ENCODE data around the gene MIEF1.

Gene MIEF1

GRCh38 chr22:39502109-39502788 lies at the start of gene MIEF1:
MIEF1 (plus strand) TSS chr22:39502290; CDS start chr22:39511295, 9,005 bp downstream.
- DNase-seq (ENCODE audit: low read depth): peak; percentile 95
- peak within 1 kb of the TSS; percentile 89 for H3K4me3 ChIP-seq (ENCODE audit: low read length)
- TF ChIP-seq, protein P1, sequence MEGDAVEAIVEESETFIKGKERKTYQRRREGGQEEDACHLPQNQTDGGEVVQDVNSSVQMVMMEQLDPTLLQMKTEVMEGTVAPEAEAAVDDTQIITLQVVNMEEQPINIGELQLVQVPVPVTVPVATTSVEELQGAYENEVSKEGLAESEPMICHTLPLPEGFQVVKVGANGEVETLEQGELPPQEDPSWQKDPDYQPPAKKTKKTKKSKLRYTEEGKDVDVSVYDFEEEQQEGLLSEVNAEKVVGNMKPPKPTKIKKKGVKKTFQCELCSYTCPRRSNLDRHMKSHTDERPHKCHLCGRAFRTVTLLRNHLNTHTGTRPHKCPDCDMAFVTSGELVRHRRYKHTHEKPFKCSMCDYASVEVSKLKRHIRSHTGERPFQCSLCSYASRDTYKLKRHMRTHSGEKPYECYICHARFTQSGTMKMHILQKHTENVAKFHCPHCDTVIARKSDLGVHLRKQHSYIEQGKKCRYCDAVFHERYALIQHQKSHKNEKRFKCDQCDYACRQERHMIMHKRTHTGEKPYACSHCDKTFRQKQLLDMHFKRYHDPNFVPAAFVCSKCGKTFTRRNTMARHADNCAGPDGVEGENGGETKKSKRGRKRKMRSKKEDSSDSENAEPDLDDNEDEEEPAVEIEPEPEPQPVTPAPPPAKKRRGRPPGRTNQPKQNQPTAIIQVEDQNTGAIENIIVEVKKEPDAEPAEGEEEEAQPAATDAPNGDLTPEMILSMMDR (IDR thresholded peaks at IDR 0.05; ENCODE audit: insufficient read depth, low read depth, low read length, missing control alignments): no peak

- DNase-seq (ENCODE audit: low read depth): no peak
- TF ChIP-seq, protein P1 (IDR thresholded peaks at IDR 0.05; ENCODE audit: insufficient read depth, low read depth, low read length, missing control alignments): no peak
- H3K4me3 ChIP-seq (ENCODE audit: low read length): no peak overlapping the region
These were observed 49.4 kb upstream of the MIEF1 start for GRCh38 chr22:39452740-39453040.

- H3K4me3 ChIP-seq (ENCODE audit: low read length): no peak overlapping the region
- TF ChIP-seq, protein P1 (IDR thresholded peaks at IDR 0.05; ENCODE audit: insufficient read depth, low read depth, low read length, missing control alignments): no peak
These were observed 48.2 kb upstream of the MIEF1 start for GRCh38 chr22:39453765-39454378.

DNA sequence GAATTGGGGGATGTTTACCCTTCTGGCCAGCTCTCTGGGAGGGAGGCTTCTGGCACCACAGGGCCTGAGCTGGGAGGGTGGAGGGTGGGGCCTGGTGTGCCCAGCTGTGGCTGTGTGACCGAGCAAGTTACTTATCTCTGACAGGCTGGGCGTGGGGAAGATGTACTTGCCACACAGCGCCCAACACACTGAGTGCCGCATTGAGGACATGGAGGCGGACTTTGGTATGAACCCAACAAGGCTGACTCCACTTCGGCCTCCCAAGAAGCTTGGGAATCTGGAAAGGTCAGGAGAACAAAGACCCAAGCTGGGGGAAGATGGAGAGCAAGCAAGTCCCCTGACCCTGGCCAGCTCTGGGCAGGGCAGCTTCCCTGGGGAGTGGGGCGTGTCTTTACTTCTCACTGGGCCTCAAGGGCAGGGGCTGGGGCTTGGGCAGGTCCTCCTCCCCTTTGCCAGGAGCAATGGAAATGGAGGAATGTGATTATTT lies 47.7 kb upstream of the MIEF1 start:
- DNase-seq (ENCODE audit: low read depth): no peak
- TF ChIP-seq, protein P1 (IDR thresholded peaks at IDR 0.05; ENCODE audit: insufficient read depth, low read depth, low read length, missing control alignments): no peak
- H3K4me3 ChIP-seq (ENCODE audit: low read length): no peak overlapping the region

More at GRCh38 chr22:39453765-39454378, 48.2 kb upstream of the MIEF1 start:
- no peak for DNase-seq (ENCODE audit: low read depth)

DNA sequence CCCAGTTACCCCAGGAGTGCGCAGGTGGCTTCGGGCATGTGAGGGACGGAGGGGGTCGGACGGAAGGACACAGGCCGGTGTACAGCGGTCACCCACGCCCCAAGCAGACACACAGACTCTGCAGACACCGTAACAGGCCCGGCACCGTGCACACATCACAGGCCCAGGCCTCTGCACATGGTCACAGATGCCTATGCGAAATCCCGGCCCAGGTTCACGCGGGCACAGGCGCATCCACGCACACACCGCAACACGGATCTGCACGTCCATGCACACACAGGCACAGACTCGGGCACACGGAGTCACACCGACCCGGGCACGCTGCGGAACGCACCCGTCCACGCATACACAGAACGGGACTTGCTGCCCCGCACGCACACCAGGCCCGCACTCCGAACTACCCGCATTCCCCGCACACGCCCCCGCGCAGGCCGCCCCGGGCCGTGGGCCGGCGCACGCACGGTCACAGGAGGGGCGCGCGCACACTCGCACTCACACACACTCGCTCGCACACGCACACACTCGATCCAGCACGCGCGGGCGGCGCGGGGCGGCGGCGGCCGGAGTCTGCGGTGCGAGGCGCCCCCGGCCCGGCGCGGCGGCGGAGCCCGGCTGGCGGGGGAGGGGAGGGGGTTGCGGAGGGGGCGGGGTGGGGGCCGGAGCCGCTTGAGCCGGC lies 45.4 kb upstream of the MIEF1 start, which contains the start of gene MGAT3:
Gene MGAT3 (plus strand): TSS at position 491 of the 676 bp plus-strand sequence. CDS start 30,336 bp downstream, outside the sequence.
- DNase-seq (ENCODE audit: low read depth): no peak
- H3K4me3 ChIP-seq (ENCODE audit: low read length): no peak within 1 kb of the TSS
- TF ChIP-seq, protein P1 (IDR thresholded peaks at IDR 0.05; ENCODE audit: insufficient read depth, low read depth, low read length, missing control alignments): no peak

DNA sequence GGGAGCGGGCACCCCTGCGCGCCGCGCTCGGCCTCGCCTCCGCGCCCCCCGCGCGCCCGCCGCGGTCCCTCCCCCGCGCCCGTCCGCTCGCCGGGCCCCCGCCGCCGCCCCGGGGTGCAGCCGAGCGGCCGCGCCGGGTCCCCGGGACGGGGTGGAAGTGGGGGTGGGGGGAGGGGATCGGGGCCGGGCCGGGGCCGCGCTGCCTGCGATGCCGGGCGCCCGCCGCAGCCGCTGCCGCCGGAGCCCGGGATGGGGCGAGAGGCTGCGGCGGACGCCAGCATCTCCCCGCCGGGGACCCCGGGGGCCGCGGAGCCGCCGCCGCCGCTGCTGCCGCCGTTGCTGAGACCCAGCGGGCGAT lies 44.9 kb upstream of the MIEF1 start:
- TF ChIP-seq, protein P1 (IDR thresholded peaks at IDR 0.05; ENCODE audit: insufficient read depth, low read depth, low read length, missing control alignments): no peak
- no peak overlapping the region for H3K4me3 ChIP-seq (ENCODE audit: low read length)
- no peak for DNase-seq (ENCODE audit: low read depth)
